Neutrophil (primary cell): ENCODE measurements around the gene TSPAN4.

Experiments used
- H3K27ac ChIP-seq: fragments of 200-600 bp; sonication (generic); 2 replicates; pipeline ENCODE4 v1.5.1; 2016; ENCODE audit warnings: mild to moderate bottlenecking, moderate library complexity
- H3K27me3 ChIP-seq: fragments of 200-600 bp; sonication (generic); 2 replicates; pipeline ENCODE4 v1.6.0; 2016; ENCODE audit warnings: mild to moderate bottlenecking
- H3K36me3 ChIP-seq: fragments of 200-600 bp; sonication (generic); 2 replicates; pipeline ENCODE4 v1.5.1; 2017
- H3K4me1 ChIP-seq, 2 experiments: fragments of 200-600 bp in 1 of 2; sonication (generic) in 1 of 2; 1 replicate in 1 of 2; 2 replicates in 1 of 2; pipeline versions ENCODE4 v1.5.1 to v1.6.1; 2013 to 2016; ENCODE audit warnings: low read depth in 1 of 2, low read length in 1 of 2, mild to moderate bottlenecking in 1 of 2, moderate library complexity in 1 of 2; ENCODE audit not compliant: control insufficient read depth in 1 of 2, insufficient read depth in 1 of 2
- H3K4me3 ChIP-seq, 2 experiments: fragments of 200-600 bp in 1 of 2; sonication (generic) in 1 of 2; 1 replicate in 1 of 2; 2 replicates in 1 of 2; pipeline ENCODE4 v1.5.1; 2013 to 2016; ENCODE audit warnings: low read depth in 1 of 2, low read length in 1 of 2, mild to moderate bottlenecking in 1 of 2, moderate library complexity in 1 of 2
- H3K9me3 ChIP-seq: fragments of 200-600 bp; sonication (generic); 2 replicates; pipeline ENCODE4 v1.5.1; 2016
- CTCF ChIP-seq: fragments of 200-600 bp; sonication (generic); IDR thresholded peaks from 2 replicates; pipeline ENCODE4 v1.5.1; 2016; ENCODE audit warnings: antibody characterized with exemption

TSPAN4 gene

GRCh38 chr11:865462-866430, 23.1 kb downstream of the TSPAN4 start:
- no peak for TF ChIP-seq CTCF

GRCh38 chr11:866481-866880, 23.8 kb downstream of the TSPAN4 start:
- H3K27ac ChIP-seq: no peak overlapping the region
- H3K4me3 ChIP-seq: no peak overlapping the region
- no peaks in the 10 kb centered on the region for H3K4me1 ChIP-seq
- H3K36me3 ChIP-seq: peaks cover 7% of the 10 kb centered on the region
- no peak for TF ChIP-seq CTCF
- no peaks in the 10 kb centered on the region for H3K27me3 ChIP-seq
- no peaks in the 10 kb centered on the region for H3K9me3 ChIP-seq

More at GRCh38 chr11:865462-866430, 23.1 kb downstream of the TSPAN4 start:
- Histone ChIP-seq H3K27me3 (no peaks in the 10 kb centered on the region), H3K9me3 (no peaks in the 10 kb centered on the region), H3K27ac (no peak overlapping the region), H3K36me3 (peaks cover 7% of the 10 kb centered on the region), H3K4me3 (no peak overlapping the region), H3K4me1 (no peaks in the 10 kb centered on the region)

GRCh38 chr11:867856-868358, 25.3 kb downstream of the TSPAN4 start:
- Histone ChIP-seq H3K9me3 (no peaks in the 10 kb centered on the region), H3K27me3 (no peaks in the 10 kb centered on the region), H3K27ac (no peak overlapping the region), H3K36me3 (peaks cover 7% of the 10 kb centered on the region), H3K4me3 (no peak overlapping the region), H3K4me1 (no peaks in the 10 kb centered on the region)
- no peak for TF ChIP-seq CTCF

- H3K27ac ChIP-seq: no peak overlapping the region
- H3K27me3 ChIP-seq: no peaks in the 10 kb centered on the region
- no peaks in the 10 kb centered on the region for H3K9me3 ChIP-seq
- no peak for TF ChIP-seq CTCF
- no peaks in the 10 kb centered on the region for H3K4me1 ChIP-seq
- no peak overlapping the region for H3K4me3 ChIP-seq
- peaks cover 7% of the 10 kb centered on the region for H3K36me3 ChIP-seq
Measured at GRCh38 chr11:868394-868793, 25.7 kb downstream of the TSPAN4 start.

GRCh38 chr11:868802-869201, 26.1 kb downstream of the TSPAN4 start:
- H3K9me3 ChIP-seq: no peaks in the 10 kb centered on the region
- no peak overlapping the region for H3K27ac ChIP-seq
- TF ChIP-seq CTCF: no peak
- H3K4me1 ChIP-seq: no peaks in the 10 kb centered on the region
- peaks cover 7% of the 10 kb centered on the region for H3K36me3 ChIP-seq
- H3K27me3 ChIP-seq: no peaks in the 10 kb centered on the region
- H3K4me3 ChIP-seq: no peak overlapping the region
